ENCODE data around the gene TSSK3. TPM values are rescaled to one million over a fixed set of nuclear protein-coding genes. Genes with fewer than 3 reads are reported as not detected.

TSSK3 gene
- total RNA-seq, 1 experiment from 2014 or later = 1.6 TPM

DNA sequence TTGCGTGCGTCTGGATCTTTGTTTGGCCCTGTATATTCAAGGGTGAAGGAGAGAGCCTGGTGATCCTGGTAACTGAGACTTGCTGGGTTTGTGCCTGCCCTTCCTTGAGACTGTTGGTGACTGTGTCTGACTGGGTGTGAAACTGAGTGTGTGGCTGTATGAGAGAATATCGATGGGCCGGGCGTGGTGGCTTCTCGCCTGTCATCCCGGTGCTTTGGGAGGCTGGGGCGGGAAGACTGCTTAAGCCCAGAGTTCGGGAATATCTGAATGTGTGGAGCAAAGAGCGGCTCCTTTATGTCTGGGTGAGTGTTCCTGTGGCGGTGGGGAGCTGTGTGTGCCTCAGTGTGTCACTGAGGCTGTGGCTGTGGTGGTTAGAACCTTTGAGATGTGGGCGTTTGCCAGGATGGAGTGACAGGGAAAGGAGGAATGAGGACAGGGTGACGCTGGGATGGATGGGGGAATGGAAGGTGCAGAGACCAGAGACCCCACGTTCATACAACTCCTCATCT, 23.6 kb upstream of the TSSK3 start:
- no peaks in the 10 kb centered on the region for H3K9me2 ChIP-seq (ENCODE audit: insufficient read depth)
- ATAC-seq (no peak), DNase-seq (ENCODE audit: low read depth, low spot score) (no peak)
- H3K27ac ChIP-seq (ENCODE audit: low read depth, low read length) = no peak overlapping the region
- RAD21 ChIA-PET (ENCODE audit: low non-redundant PET in 1 of 2, low total read pairs in 2 of 2, uncharacterized antibody in 2 of 2, unreplicated experiment in 2 of 2) = no interaction called here
- no peaks in the 10 kb centered on the region for H3K27me3 ChIP-seq (ENCODE audit: insufficient read depth, low read length)
- H3K4me1 ChIP-seq (ENCODE audit: control insufficient read depth in 1 of 2, insufficient read depth in 2 of 2, low read length in 2 of 2) = peaks cover 3 to 39% of the 10 kb centered on the region in 2 experiments; a peak in 3 of 4 replicates
- H3K36me3 ChIP-seq (ENCODE audit: control insufficient read depth in 1 of 2, insufficient read depth in 2 of 2, low read length in 2 of 2) = peaks cover 0 to 9% of the 10 kb centered on the region in 2 experiments; a peak in 1 of 4 replicates
- no TSS peak for BruUV-seq (replicated peaks)
- no peaks in the 10 kb centered on the region for H3K9me3 ChIP-seq (ENCODE audit: control insufficient read depth in 1 of 2, insufficient read depth in 1 of 2, low read depth in 1 of 2, low read length in 2 of 2)
- H3K4me2 ChIP-seq (ENCODE audit: low read length) = no peak overlapping the region
- CTCF ChIA-PET = no interaction called here
- no peaks in the 10 kb centered on the region for H4K20me1 ChIP-seq (ENCODE audit: insufficient read depth)
- peaks cover 17% of the 10 kb centered on the region for H3K79me2 ChIP-seq (ENCODE audit: insufficient read depth, low read length)
- POLR2A ChIA-PET = no interaction called here
- TF ChIP-seq CBX3 (IDR thresholded peaks at IDR 0.05; ENCODE audit: low read depth) (no peak), FOSL1 (IDR thresholded peaks at IDR 0.05; ENCODE audit: low read depth) (no peak), EZH2 (IDR thresholded peaks at IDR 0.05) (no peak), ZNF274 (IDR thresholded peaks at IDR 0.05; ENCODE audit: low read depth, low read length) (no peak)
- TF ChIP-seq, protein P1, sequence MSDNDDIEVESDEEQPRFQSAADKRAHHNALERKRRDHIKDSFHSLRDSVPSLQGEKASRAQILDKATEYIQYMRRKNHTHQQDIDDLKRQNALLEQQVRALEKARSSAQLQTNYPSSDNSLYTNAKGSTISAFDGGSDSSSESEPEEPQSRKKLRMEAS (IDR thresholded peaks at IDR 0.05) = no peak
- TF ChIP-seq, protein P2, sequence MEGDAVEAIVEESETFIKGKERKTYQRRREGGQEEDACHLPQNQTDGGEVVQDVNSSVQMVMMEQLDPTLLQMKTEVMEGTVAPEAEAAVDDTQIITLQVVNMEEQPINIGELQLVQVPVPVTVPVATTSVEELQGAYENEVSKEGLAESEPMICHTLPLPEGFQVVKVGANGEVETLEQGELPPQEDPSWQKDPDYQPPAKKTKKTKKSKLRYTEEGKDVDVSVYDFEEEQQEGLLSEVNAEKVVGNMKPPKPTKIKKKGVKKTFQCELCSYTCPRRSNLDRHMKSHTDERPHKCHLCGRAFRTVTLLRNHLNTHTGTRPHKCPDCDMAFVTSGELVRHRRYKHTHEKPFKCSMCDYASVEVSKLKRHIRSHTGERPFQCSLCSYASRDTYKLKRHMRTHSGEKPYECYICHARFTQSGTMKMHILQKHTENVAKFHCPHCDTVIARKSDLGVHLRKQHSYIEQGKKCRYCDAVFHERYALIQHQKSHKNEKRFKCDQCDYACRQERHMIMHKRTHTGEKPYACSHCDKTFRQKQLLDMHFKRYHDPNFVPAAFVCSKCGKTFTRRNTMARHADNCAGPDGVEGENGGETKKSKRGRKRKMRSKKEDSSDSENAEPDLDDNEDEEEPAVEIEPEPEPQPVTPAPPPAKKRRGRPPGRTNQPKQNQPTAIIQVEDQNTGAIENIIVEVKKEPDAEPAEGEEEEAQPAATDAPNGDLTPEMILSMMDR (IDR thresholded peaks at IDR 0.05 in 2 of 3, conservative IDR thresholded peaks at IDR 0.05 in 1 of 3; ENCODE audit: borderline replicate concordance in 1 of 3, insufficient read depth in 1 of 3, low read depth in 2 of 3, low read length in 2 of 3) = no peak
- intact Hi-C loops (cut with micrococcal nuclease) = no loop called here
- no peak overlapping the region for H3K4me3 ChIP-seq (replicated peaks in 1 of 2; ENCODE audit: low read depth in 1 of 2, low read length in 2 of 2)
- H2AFZ ChIP-seq (ENCODE audit: low read depth, low read length, poor library complexity, severe bottlenecking) = no peak overlapping the region
- no peak overlapping the region for H3K9ac ChIP-seq (ENCODE audit: low read length)

DNA sequence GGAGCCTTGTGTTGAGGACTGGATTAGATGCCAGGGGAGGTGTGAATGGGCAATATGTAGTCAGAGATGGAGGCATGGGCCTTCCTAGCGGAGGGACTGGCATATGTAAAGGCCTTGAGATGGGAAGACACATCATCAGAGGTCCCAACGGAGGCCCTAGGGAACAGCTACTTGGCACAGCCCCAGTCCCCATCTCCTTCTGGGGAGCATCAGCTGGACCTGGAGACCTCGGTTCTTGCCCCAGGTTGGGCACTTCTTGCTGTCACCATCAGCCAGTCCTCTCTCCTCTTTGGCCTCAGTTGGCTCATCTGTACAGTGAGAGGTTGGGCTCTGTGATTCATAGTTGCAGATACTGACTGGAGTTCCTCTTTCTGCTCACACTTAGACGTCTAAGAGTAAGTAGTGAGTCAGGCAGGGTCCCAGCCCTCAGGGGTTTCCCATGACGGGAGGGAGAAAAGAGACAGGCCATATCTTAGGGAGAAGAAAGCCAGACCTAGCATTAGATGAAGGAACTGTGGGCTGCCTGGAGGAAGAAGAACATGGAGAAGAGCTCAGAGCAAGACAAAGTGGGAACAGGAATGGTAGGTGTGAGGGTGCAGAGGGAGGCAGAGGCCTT, 22.9 kb upstream of the TSSK3 start:
- no peak overlapping the region for H2AFZ ChIP-seq (ENCODE audit: low read depth, low read length, poor library complexity, severe bottlenecking)
- CTCF ChIA-PET = no interaction called here
- H3K4me2 ChIP-seq (ENCODE audit: low read length) = no peak overlapping the region
- no peak for TF ChIP-seq YY1 (IDR thresholded peaks at IDR 0.05; ENCODE audit: extremely low read depth, insufficient replicate concordance, low read depth, low read length)
- TF ChIP-seq ZNF274 (IDR thresholded peaks at IDR 0.05; ENCODE audit: low read depth, low read length) = no peak
- POLR2A ChIA-PET = no interaction called here
- no peaks in the 10 kb centered on the region for H3K9me2 ChIP-seq (ENCODE audit: insufficient read depth)
- H4K20me1 ChIP-seq (ENCODE audit: insufficient read depth) = no peaks in the 10 kb centered on the region
- H3K9me3 ChIP-seq (ENCODE audit: control insufficient read depth in 1 of 2, insufficient read depth in 1 of 2, low read depth in 1 of 2, low read length in 2 of 2) = no peaks in the 10 kb centered on the region
- RAD21 ChIA-PET (ENCODE audit: low non-redundant PET in 1 of 2, low total read pairs in 2 of 2, uncharacterized antibody in 2 of 2, unreplicated experiment in 2 of 2) = no interaction called here
- no peak overlapping the region for H3K4me3 ChIP-seq (replicated peaks in 1 of 2; ENCODE audit: low read depth in 1 of 2, low read length in 2 of 2)
- no peaks in the 10 kb centered on the region for H3K27me3 ChIP-seq (ENCODE audit: insufficient read depth, low read length)
- H3K4me1 ChIP-seq (ENCODE audit: control insufficient read depth in 1 of 2, insufficient read depth in 2 of 2, low read length in 2 of 2) = peaks cover 3 to 31% of the 10 kb centered on the region in 2 experiments; a peak in 3 of 4 replicates
- no peak overlapping the region for H3K27ac ChIP-seq (ENCODE audit: low read depth, low read length)
- H3K36me3 ChIP-seq (ENCODE audit: control insufficient read depth in 1 of 2, insufficient read depth in 2 of 2, low read length in 2 of 2) = peaks cover 0 to 1% of the 10 kb centered on the region in 2 experiments; a peak in 1 of 4 replicates
- BruUV-seq (replicated peaks) = no TSS peak
- peaks cover 10% of the 10 kb centered on the region for H3K79me2 ChIP-seq (ENCODE audit: insufficient read depth, low read length)
- ATAC-seq (no peak), DNase-seq (ENCODE audit: low read depth, low spot score) (no peak)
- intact Hi-C loops (cut with micrococcal nuclease) = no loop called here
- H3K9ac ChIP-seq (ENCODE audit: low read length) = no peak overlapping the region

Data from HCT116 (cell line).